ENCODE results near the gene SLC13A2. TPM values are rescaled to one million over a fixed set of nuclear protein-coding genes. Genes with fewer than 3 reads are reported as not detected.

The SLC13A2 gene
- total RNA-seq, 1 donor from 2014 or later = not detected

DNA sequence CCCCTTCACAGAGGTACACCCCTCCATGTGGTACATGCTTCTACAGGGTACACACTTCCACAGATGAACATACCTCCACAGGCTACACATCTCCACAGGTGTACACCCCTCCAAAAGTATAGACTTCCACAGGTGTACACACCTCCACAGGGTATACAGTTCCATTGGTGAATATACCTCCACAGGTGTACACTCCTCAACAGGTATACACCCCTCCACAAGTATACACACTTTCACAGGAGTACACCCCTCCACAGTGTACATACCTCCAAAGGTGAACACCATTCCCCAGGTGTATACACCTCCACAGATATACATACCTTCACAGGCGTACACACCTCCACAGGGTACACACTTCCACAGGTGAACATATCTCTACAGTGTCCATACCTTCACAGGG, 42.1 kb downstream of the SLC13A2 start:
- H3K27me3 ChIP-seq = no peaks in the 10 kb centered on the region
- no peaks in the 10 kb centered on the region for H3K4me1 ChIP-seq
- no peak overlapping the region for H2AFZ ChIP-seq (replicated peaks)
- H3K27me3 Mint-ChIP-seq (ENCODE audit: insufficient read depth, low read depth) = peaks cover 16% of the 10 kb centered on the region
- H3K36me3 ChIP-seq = no peaks in the 10 kb centered on the region
- peaks cover 2% of the 10 kb centered on the region for H3K4me1 Mint-ChIP-seq
- H3K79me2 ChIP-seq (ENCODE audit: low read depth) = no peaks in the 10 kb centered on the region
- H3K4me3 ChIP-seq = no peak overlapping the region
- H3K9me3 ChIP-seq (ENCODE audit: low read depth) = no peaks in the 10 kb centered on the region
- H4K20me1 ChIP-seq (ENCODE audit: low read depth) = no peaks in the 10 kb centered on the region
- no peak overlapping the region for H3K4me3 Mint-ChIP-seq
- H3F3A ChIP-seq (ENCODE audit: low read depth) = no peaks in the 10 kb centered on the region
- no peak overlapping the region for H3K9ac ChIP-seq
- H3K9me3 Mint-ChIP-seq = peaks cover 9% of the 10 kb centered on the region
- no peak overlapping the region for H3K4me2 ChIP-seq
- no peak for DNase-seq (ENCODE audit: low spot score)
- no peaks in the 10 kb centered on the region for H3K36me3 Mint-ChIP-seq
- H3K27ac ChIP-seq = no peak overlapping the region
- no peak overlapping the region for H3K27ac Mint-ChIP-seq
- TF ChIP-seq, protein P1, sequence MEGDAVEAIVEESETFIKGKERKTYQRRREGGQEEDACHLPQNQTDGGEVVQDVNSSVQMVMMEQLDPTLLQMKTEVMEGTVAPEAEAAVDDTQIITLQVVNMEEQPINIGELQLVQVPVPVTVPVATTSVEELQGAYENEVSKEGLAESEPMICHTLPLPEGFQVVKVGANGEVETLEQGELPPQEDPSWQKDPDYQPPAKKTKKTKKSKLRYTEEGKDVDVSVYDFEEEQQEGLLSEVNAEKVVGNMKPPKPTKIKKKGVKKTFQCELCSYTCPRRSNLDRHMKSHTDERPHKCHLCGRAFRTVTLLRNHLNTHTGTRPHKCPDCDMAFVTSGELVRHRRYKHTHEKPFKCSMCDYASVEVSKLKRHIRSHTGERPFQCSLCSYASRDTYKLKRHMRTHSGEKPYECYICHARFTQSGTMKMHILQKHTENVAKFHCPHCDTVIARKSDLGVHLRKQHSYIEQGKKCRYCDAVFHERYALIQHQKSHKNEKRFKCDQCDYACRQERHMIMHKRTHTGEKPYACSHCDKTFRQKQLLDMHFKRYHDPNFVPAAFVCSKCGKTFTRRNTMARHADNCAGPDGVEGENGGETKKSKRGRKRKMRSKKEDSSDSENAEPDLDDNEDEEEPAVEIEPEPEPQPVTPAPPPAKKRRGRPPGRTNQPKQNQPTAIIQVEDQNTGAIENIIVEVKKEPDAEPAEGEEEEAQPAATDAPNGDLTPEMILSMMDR (IDR thresholded peaks at IDR 0.05) = no peak
- TF ChIP-seq EZH2 (IDR thresholded peaks at IDR 0.05) = no peak
- no peak for TF ChIP-seq EZH2phosphoT487 (IDR thresholded peaks at IDR 0.05)

DNA sequence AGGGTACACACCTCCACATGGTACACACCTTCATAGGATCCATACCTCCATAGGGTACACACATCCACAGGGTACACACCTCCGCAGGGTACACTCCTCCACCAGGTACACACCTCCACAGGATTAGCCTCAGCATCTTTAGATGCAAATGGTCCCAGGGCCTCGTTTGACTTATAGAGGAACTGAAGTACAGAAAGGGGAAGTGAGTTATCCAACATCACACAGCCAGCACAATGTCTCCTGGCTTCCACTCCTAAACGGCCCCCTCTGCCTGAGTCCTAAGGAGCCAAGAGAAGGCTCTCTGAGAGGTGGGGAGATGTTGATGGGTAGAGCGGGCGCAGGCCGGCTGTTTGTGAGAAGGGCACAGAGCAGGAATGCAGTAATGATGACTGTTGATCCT, 44.7 kb downstream of the SLC13A2 start:
- H3K27me3 Mint-ChIP-seq (ENCODE audit: insufficient read depth, low read depth) = peaks cover 17% of the 10 kb centered on the region
- H3K9me3 ChIP-seq (ENCODE audit: low read depth) = no peaks in the 10 kb centered on the region
- H4K20me1 ChIP-seq (ENCODE audit: low read depth) = no peaks in the 10 kb centered on the region
- no peak overlapping the region for H3K27ac ChIP-seq
- no peaks in the 10 kb centered on the region for H3K36me3 ChIP-seq
- no peaks in the 10 kb centered on the region for H3K36me3 Mint-ChIP-seq
- H3K4me1 ChIP-seq = peaks cover 14% of the 10 kb centered on the region
- H3K79me2 ChIP-seq (ENCODE audit: low read depth) = no peaks in the 10 kb centered on the region
- peaks cover 9% of the 10 kb centered on the region for H3K9me3 Mint-ChIP-seq
- no peak for DNase-seq (ENCODE audit: low spot score)
- no peak overlapping the region for H2AFZ ChIP-seq (replicated peaks)
- H3K4me1 Mint-ChIP-seq = peaks cover 6% of the 10 kb centered on the region
- no peak overlapping the region for H3K4me2 ChIP-seq
- no peak overlapping the region for H3K9ac ChIP-seq
- H3F3A ChIP-seq (ENCODE audit: low read depth) = no peaks in the 10 kb centered on the region
- H3K4me3 ChIP-seq = no peak overlapping the region
- no peak overlapping the region for H3K4me3 Mint-ChIP-seq
- no peak for TF ChIP-seq EZH2 (IDR thresholded peaks at IDR 0.05)
- TF ChIP-seq, protein P1 (IDR thresholded peaks at IDR 0.05) = no peak
- TF ChIP-seq EZH2phosphoT487 (IDR thresholded peaks at IDR 0.05) = no peak
- no peaks in the 10 kb centered on the region for H3K27me3 ChIP-seq
- no peak overlapping the region for H3K27ac Mint-ChIP-seq

DNA sequence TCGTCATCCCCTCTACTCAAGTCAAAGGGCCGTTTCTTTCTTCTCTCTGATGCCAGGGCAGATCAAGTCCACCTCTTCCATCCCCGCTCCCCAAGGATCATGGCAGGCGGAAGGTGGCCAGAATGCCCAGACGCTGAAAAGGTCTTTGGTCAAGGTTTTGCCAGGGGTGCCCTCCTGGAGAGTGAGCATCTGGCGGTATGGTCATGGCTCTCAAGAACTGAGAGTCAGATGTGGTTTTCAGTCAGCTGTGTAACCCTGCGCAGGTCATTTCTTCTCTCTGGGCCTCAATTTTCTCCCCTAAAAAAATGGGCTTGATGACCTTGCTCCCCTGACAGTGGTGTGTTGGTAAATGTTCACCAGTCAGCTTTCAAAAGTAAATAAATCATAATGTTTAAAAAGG, 45.1 kb downstream of the SLC13A2 start:
- H3K27me3 ChIP-seq = no peaks in the 10 kb centered on the region
- TF ChIP-seq, protein P1 (IDR thresholded peaks at IDR 0.05) = no peak
- TF ChIP-seq EZH2phosphoT487 (IDR thresholded peaks at IDR 0.05) (no peak), EZH2 (IDR thresholded peaks at IDR 0.05) (no peak)
- peaks cover 9% of the 10 kb centered on the region for H3K9me3 Mint-ChIP-seq
- H3K9me3 ChIP-seq (ENCODE audit: low read depth) = no peaks in the 10 kb centered on the region
- no peak for DNase-seq (ENCODE audit: low spot score)
- no peaks in the 10 kb centered on the region for H3K79me2 ChIP-seq (ENCODE audit: low read depth)
- H3K36me3 Mint-ChIP-seq = no peaks in the 10 kb centered on the region
- H3K4me1 ChIP-seq = peaks cover 14% of the 10 kb centered on the region
- no peak overlapping the region for H3K4me2 ChIP-seq
- peak overlapping the region; percentile 17 for H3K4me3 Mint-ChIP-seq
- H3K27ac ChIP-seq = no peak overlapping the region
- peaks cover 17% of the 10 kb centered on the region for H3K27me3 Mint-ChIP-seq (ENCODE audit: insufficient read depth, low read depth)
- no peaks in the 10 kb centered on the region for H3F3A ChIP-seq (ENCODE audit: low read depth)
- no peak overlapping the region for H3K4me3 ChIP-seq
- H4K20me1 ChIP-seq (ENCODE audit: low read depth) = no peaks in the 10 kb centered on the region
- H3K4me1 Mint-ChIP-seq = peaks cover 7% of the 10 kb centered on the region
- no peak overlapping the region for H3K27ac Mint-ChIP-seq
- H2AFZ ChIP-seq (replicated peaks) = no peak overlapping the region
- H3K36me3 ChIP-seq = no peaks in the 10 kb centered on the region
- H3K9ac ChIP-seq = no peak overlapping the region

Measured in neural progenitor cell (in vitro differentiated cells).